GM19238 (cell line): ENCODE results near the gene GPR139.

ENCODE experiments used
- DNase-seq: peaks from one replicate; pipeline ENCODE4 v3.0.0; 2011; ENCODE audit warnings: low spot score; ENCODE audit not compliant: insufficient read length

The GPR139 gene

DNA sequence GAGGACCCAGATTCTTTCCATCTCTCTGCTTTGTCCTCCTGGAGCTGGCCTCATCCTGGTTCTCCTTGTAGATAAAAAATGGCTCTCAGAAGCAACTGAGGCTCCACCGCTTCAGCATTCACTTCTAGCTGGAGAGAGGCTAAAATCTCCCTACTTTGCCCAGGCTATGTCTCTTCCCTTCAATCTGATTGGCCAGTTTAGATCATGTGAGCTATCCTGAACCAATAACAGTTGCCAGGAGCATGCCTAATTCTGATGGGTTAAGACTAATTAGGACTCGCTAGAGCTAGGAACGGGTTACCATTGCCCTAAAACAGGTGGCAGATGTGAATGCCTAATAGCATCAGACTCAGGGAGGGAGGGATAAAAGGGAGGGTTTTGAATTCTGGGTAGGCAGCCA is 89.6 kb downstream of the GPR139 start:
- DNase-seq = no peak
